HG03045 (cell line): ENCODE results near the gene SNCAIP.

Experiments
- ATAC-seq: cut with Tn5 transposase; IDR thresholded peaks from one replicate; pipeline ENCODE4 v1.9.1; 2021; ENCODE audit warnings: mild to moderate bottlenecking, moderate library complexity; ENCODE audit not compliant: unreplicated experiment

Gene SNCAIP

DNA sequence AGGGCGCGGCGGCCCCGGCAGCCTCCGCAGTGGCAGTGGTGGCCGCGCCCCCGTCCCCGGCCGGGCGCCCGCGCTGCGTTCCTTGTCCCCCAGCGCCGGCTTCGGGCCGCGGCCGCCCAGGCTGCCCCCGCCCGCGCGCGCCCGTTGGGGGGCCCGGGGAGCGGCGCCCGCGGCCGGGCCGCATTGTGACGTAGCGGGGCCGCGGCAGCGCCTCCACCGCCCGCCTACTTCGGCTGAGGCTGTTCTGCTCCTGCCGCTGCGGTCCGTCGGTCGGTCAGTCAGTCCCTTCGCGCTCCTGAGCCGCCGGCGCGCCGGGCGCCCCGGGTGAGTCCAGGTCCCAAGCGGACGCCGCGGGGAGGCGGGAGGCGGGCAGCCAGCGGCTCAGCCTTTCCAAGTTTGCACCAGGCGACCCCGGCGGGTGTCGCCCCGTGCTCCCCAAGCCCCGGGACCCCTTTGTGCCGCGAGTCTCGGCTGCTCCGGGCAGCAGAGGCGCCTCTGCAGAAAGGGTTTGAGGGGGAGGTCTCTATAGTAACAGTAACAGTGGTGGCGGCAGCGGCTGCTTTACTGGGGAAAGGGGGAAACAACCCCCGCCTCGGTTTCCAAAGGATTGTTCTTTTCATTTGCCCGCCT, at the start of gene SNCAIP:
Gene SNCAIP (plus strand): TSS at position 277 of the 630 bp plus-strand sequence. CDS start 78,898 bp downstream, outside the sequence.
- peak; percentile 59 for ATAC-seq

DNA sequence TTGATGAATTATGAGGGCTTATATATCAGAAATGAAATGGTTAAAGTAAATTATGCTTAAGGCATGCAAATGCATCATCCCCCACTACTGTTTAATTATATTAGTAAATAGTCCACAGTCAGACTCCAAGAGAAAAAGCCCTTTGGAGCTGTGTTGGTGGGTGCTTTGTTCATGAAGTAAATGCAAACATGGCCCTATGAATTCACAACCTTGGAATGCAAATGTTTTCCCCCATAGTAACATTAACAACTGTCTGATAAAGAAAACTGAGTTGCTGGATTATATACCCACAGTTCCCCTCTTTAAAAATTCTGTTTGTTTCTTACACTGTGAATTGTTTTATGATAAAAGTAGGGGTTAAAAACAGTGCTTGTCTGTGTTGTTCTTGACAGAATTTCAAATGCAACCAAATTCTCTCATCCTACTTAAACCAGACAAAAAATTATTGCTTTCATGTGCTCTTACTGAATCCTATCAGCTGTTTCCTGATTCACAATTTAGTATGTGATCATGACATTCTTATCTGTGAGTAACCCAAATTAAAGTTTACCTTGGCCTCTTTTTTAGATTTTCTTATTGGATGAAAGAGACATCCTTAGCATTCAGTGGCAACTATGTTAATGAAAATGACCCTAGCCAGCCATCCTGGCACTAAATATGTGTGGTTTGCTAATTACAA, 48.5 kb upstream of the SNCAIP start:
- no peak for ATAC-seq

DNA sequence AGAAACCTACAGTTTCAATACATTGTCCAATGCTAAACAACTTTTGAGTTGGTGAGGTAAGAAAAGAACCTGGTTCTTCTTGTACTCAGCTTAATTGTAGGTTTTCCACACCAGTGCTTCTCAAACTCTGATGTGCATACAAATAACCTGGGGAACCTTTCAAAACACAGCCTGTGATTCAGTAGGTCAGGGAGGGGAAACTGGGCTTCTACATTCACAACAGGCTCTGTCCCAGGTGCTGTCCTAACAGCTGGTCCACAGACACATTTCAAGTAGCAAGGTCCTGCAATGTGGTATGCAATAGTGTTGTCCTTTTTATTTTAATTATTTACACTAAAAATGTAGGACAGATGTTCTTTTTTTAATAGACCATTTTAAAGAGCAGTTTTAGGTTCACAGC, 47.4 kb upstream of the SNCAIP start:
- ATAC-seq, result no peak

DNA sequence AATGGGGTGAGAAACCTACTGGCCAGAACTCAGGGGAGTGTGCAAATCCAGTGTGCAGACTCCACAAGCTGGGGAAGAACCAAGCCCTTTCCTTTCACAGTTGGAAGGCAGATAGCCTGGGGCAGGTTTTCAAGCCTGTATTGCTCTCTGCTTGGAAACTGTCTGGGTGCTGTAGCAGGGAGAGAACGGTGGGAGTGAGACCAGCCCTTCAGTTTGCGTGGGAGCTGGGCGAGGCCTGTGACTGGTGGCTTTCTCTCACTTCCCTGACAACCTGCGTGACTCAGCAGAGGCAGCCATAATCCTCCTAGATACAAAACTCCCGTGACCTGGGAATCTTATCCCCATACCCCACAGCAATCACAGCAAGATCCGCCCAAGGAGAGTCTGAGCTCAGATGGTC, 44.9 kb upstream of the SNCAIP start:
- no peak for ATAC-seq

DNA sequence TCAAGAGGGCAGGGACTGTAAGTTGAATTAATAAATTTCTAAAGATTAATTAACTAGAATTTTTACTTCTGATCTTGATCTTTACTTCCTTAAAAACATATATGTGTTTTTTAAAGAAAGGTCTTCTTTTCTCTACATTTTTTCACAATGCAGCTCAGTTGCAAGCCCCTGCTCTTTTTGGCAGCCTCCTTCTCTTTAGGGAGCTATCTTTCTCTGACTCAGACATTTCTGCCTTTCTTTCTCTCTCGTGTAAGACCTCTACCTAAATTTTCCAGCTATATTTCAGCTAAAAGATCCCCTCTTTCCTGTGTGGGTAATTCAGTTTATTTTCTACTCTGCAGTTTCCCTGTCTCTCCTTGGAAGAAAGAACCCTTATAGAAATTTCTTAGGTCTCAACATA, 38.3 kb upstream of the SNCAIP start:
- no peak for ATAC-seq

DNA sequence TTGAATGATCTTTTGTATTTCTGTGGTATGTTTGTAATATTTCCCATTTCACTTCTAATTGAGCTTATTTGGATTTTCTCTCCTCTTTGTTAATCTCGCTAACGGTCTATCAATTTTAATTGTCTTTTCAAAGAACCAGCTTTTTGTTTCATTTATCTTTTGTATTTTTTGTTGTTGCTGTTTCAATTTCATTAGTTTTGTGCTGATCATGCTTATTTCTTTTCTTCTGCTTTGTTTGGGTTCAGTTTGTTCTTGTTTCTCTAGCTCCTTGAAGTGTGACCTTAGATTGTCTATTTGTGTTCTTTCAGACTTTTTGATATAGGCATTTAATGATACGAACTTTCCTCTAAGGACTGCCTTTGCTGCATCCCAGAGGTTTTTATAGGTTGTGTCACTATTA, 28.4 kb upstream of the SNCAIP start:
- ATAC-seq, result no peak

DNA sequence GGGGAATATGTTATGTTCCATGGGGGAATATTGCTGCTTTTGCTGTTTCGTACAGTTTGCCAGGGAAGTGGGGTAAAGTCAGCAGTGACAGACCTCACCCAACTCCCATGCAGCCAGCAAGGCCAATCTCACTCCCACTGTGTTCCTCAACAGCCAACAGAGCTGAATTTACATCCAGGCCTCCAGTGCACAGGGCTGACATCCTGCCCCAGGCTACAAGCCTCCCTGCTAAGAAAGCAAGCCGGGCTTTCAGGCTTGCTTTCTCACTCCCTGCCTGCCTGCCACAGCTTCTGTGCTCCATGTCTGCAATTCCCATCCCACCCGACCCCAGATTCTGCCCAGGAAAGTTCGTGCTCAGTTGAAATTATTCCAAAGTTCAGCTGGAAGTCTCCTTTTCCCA, 25.5 kb upstream of the SNCAIP start:
- ATAC-seq, result no peak

DNA sequence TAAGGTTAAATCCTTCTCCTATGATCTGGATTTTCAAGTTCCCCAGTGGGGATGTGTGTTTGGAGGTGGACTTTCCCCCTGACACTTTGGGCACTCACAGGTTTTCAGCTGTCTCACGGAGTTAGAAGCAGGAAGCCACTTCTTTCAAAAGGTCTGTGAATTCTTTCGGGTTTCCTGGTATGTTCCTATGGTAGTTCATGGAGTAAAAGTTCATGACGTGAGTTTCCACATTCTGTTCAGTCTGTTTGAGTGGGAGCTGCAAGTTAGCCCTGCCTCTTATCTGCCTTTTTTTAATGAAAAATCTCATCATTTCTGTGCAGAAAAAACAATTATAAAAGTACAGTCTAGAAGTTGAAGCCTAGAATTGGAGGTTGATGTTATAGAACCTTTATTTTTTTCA, 24.9 kb upstream of the SNCAIP start:
- no peak for ATAC-seq

DNA sequence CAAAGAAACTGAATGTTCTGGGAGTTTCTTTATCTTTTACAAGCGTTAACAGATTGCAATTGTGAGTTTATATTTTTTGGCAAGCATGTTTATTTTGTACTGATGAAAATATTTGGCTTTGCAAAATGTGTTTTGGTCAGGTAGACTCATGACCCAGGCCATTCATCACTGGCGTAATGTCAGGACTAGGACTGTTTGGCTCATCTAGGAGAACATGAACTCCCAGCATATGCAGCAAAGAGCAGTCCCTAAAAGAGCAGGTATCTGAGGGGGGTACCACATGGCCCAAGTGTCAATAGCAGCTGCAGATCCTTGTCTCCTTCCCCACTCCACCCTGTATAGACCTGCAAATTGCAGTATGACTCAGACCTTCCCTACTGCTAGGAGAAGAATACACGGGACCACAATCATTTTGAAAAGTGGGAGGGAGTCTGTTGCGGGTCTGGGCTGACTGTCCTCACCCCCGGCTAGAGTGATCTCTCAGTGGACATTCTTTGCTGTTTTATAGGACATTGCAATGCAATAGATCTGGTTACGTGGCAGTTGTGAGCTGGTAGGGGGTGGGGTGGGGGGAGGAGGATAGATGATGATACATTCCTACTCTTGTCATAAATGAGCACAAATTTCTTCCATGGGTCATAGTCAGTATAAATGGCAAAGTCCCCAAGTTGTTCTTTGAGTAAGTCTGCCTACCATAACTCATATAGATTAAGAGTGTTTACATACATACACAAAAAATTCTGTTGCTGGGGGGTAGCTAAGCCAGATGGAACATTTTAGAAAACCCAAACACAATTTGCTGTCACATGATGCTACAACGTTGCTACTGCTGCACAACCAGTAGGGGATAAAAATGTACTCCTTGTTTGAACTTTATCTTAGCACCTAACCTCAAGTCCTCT, 20.8 kb upstream of the SNCAIP start:
- ATAC-seq, result no peak

DNA sequence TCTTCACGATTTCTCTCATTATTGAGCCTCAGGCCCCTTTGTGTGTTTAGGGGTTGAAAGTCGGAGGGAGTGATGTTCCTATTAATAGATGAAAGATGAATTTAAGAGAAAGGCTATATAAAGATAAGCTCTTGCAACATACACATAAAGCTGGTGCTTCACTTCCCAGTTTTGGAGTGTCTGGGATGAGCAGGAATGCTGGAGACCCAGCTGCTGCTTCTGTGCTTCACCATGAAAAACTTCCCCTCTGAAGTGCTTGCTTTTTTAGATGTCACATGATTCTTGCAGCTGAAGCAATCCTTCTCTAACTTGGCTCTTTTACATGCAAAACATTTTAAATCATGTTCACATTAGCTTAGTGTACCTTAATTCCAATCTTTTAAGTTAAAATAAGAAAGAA, 19.7 kb upstream of the SNCAIP start:
- no peak for ATAC-seq

DNA sequence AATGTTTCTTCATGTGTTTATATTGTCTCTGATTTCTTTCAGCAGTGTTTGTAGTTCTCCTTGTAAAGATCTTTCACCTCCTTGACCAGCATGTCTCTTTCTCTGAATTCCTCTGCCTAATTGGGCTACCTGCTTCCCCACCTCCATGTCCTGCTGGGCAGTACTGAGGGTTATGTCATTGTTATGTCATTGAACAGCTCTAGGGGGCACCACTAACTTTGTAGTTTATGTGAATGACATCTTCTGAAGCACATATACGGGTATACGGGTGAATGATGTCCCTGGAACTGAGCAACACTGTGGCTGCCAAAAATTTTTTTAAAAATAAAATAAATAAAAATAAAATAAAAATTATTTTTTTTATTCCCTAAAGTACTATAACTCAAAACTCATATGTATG, 16.9 kb upstream of the SNCAIP start:
- ATAC-seq, result no peak

DNA sequence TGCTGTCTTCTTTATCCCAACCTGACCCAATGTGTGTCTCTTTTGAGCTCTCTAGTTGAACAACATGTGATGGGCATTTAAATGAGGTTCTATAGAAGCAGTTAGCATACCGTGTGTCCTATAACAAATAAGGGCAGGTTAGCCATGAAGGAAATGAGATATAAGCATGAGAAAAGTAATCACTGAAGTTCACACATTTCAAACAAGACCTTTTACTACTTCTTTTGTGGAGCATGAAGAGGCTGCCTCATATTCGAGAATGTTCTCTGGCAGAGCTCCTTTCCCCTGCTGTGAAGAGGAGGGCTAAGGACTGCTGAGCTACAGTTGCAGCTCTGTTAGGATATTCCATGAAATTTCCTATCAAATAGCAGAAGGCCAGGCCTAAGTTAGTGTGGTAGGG, 15.2 kb upstream of the SNCAIP start:
- ATAC-seq, result no peak

DNA sequence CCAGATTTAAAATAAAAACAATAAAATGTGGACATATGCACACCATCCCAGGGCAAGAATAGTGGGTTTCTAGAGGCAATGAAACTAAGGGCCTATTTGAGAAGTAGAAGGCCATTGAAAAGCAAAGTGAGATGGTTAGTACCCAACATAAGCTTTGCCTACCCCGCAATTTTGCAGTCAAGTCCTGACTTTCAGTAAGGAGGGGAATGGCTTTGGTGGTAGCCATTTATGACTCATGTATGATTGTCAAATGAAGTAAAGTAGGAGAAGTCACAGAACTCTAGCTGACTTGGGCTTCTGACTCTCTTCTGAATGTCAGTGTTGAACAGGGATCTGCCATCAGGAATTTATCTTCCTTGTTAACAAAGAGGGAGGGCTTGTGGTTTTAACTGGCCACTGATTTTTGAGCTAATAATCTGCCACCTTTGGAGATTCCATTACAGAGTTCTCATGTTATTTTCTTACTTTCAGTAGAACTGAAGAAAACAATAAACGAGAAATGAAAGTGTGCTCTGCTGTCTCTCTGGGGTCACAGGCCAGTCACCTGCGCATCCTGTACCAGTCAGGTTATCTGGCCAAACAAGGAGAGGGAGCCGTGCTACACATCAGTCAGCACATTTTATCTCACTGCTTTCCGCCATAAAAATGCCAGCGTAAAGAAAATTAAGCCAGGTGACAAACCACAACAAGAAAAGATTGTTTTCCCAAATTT, 14.3 kb upstream of the SNCAIP start:
- peak; percentile 74 for ATAC-seq

DNA sequence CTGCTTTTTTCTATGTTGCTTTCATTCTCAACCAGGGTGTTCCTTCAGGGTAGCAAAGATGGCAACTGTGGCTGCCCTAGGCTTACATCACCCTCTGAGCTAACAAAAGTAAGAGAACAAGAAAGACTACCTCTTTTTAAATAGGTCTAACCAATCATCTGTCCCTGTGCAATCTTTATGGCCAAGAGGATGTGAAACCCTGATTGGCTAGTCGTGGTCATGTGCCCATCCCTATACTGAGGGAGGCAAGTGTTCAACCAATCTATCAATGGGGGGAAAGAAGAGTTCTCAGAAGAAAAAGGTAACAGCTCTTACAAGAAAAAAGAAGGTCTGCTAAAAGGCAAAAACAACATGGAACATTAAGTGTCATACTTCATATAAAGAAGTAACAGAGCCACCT, 11.7 kb upstream of the SNCAIP start:
- ATAC-seq, result no peak

DNA sequence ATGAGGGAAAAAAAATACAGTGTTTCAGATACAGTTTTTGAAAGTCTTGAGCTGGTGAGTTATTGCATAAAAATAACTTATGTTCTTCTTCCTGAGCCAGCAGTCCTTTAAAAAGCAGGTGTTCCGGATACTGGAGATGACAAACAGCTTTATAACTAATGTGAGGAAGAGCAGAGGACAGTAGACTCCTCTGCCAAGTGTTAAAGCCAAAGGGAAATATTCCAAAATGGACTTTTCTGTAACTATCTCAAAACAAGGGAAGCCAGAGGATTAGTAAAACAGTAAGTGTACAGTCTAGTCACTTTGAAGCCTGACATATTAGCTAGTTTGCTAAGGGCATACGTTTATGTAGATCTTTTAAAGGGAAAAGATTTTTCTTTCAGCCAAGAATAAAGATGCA, 11.0 kb upstream of the SNCAIP start:
- no peak for ATAC-seq

DNA sequence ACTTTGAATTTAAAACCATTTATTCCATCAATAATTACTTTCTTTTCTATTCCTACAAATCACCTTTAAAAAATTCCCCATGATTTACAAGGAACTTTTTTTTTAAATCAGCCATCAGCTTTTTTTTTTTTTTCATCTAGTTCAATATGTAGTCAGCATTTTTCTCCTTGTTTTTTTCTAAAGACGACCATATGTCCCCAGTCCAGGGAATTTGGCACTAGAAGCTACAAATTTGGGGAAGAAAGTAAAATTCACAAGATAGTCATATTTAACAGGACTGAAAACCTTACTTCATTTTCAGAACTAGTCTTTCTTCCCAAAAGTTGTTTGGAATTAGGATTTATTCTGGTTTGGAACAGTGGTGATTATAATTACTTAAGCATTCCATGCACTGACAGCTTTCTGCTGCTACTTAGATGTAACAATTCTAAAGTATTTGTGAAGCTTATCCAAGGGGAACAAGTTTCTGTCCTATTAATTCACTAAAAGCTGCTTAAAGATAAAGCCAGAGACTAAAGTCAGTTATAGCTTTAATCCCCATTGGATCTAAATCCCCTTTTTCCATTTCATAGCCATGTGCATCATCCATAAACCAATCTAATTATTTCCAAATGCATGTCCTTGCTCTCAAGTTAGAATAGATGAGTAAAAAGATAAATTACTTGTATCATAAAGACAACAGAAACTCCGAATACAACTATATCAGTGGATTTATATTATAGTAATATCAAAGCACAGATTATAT, 7.4 kb upstream of the SNCAIP start:
- ATAC-seq, result no peak

DNA sequence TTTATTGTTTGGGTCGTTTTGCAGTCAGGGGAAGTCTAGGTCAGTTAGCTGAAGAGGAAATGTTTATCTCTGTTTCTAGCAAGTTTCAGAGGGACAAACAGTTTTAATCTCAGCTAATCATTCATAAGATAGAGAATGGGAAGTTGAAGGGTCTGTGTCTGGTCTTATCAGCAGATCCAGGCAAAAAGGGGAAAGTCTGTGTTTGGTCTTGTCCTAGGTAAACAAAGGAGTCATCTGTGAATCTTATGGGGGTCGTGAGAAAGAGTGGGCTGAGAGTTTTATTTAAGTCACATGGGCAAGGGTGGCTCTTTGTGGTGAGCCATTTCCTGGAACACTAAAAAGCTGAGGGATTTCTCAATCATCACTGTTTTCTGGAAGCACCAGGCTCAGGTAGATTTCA, 5.6 kb upstream of the SNCAIP start:
- no peak for ATAC-seq

DNA sequence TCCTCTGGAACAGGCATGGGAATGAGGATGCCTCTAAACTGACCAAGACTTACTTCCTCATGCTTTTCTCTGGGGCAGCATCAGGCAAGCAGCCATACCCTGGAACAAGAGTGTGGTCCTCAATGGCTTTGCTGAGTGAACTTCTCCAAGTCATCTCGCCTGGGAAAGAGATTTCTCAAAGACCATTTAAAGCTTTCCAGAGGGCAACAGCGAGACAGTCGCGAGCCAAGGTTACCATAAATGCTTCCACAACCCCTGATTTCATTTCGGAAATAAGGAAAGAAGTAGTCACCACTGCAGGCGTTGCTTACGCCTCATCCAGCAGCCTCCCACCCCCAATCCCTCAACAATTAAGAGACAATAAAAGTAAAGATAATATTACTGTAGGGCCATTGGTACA, 1.1 kb upstream of the SNCAIP start:
- no peak for ATAC-seq

DNA sequence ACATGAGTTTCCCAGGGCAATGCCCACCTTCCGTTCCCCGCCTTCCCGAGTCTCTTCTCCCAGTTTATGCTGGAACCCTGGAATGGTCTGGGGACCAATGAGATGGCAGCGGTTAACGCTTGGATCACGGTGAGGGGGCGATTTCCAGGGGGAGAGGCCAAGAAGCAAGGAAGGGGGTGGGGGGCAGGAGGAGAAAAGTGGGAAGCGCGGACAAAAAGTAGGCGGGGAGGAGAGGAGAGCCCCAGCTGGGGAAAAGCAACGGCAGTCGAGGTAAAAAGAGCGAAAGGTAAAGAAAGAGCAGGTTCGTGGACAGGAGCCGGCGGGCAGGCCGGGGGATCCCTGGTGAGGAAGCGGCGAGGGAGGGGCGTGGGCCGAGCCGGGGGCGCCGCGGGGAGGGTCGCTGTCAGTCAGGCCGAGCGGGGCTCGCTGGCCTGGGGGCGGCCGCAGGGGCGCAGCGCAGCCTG, 508 bp upstream of the SNCAIP start:
- no peak for ATAC-seq

DNA sequence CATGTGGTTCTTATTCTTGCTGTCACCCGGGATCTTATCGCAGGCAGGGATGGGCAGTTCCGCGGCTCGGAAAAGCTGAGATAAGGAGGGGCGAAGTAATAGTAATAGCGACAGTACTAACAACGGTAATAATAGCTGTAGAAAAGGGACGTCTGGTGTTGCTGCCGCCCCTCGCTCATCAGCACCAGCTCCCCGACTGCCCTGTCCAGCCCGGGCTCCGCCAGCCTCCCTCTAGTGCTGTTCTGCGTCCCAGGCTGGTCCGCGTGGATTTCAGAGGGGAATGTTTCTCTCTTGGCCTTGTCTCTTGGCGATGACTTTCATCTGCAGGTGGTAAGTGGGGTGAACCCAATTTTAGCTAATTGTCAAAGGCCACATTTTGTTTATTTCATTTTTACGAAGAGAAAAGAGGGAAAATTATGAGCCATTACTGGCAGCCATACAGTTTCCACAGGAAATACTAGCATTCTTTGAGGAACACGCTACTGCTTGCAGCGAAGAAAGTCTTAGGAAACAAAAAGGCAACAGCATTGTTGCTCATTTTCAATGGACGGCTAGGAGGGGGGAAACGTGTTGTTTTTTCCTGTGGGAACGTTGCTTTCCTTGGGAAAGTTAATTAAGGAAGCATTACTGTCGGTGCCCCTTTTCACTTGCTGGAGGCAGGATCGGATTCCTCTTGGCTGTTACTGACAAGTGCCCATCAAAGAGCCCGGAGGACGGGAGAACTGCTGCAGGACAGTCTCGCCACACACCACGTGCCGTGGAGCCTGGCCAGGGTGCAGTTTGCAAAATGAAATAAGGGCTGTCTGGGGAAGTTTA, 762 bp downstream of the SNCAIP start:
- peak; percentile 11 for ATAC-seq
